HG02981 (cell line): ENCODE data around the gene FAM217B.

Experiments used
- ATAC-seq: cut with Tn5 transposase; IDR thresholded peaks from one replicate; pipeline ENCODE4 v1.9.1; 2021; ENCODE audit warnings: mild to moderate bottlenecking, moderate library complexity; ENCODE audit not compliant: unreplicated experiment

The FAM217B gene

GRCh38 chr20:59940129-59940955, at the start of gene FAM217B, which contains the start of gene PPP1R3D:
Gene FAM217B (plus strand): TSS chr20:59940389. CDS start chr20:59943944, 3,555 bp downstream.
Gene PPP1R3D (minus strand): TSS chr20:59940305. CDS start chr20:59939931, 374 bp downstream.
- ATAC-seq: peak; percentile 90

- ATAC-seq: no peak
Measured at GRCh38 chr20:59891581-59891980, 48.6 kb upstream of the FAM217B start.

GRCh38 chr20:59895908-59896307, 44.3 kb upstream of the FAM217B start:
- no peak for ATAC-seq

GRCh38 chr20:59902470-59902869, 37.7 kb upstream of the FAM217B start:
- no peak for ATAC-seq

- no peak for ATAC-seq
Measured at GRCh38 chr20:59903621-59904020, 36.6 kb upstream of the FAM217B start.

GRCh38 chr20:59908855-59909254, 31.3 kb upstream of the FAM217B start:
- ATAC-seq: no peak

- ATAC-seq: no peak
Measured at GRCh38 chr20:59911041-59911440, 29.1 kb upstream of the FAM217B start.

- no peak for ATAC-seq
Measured at GRCh38 chr20:59912609-59913008, 27.6 kb upstream of the FAM217B start.

GRCh38 chr20:59920944-59921343, 19.2 kb upstream of the FAM217B start:
- ATAC-seq: no peak

GRCh38 chr20:59923514-59923913, 16.7 kb upstream of the FAM217B start:
- no peak for ATAC-seq

- ATAC-seq: no peak
Measured at GRCh38 chr20:59925359-59925758, 14.8 kb upstream of the FAM217B start.

GRCh38 chr20:59925899-59926298, 14.3 kb upstream of the FAM217B start:
- ATAC-seq: no peak

GRCh38 chr20:59931511-59932312, 8.5 kb upstream of the FAM217B start:
- no peak for ATAC-seq

- no peak for ATAC-seq
Measured at GRCh38 chr20:59932616-59933295, 7.4 kb upstream of the FAM217B start.

GRCh38 chr20:59933296-59933848, 6.8 kb upstream of the FAM217B start, which contains the start of gene SYCP2:
Gene SYCP2 (minus strand): TSS chr20:59933637. CDS start chr20:59922413, 11,224 bp downstream.
- ATAC-seq: peak; percentile 27

GRCh38 chr20:59933849-59934585, 6.2 kb upstream of the FAM217B start:
- peak; percentile 91 for ATAC-seq

GRCh38 chr20:59935457-59936185, 4.6 kb upstream of the FAM217B start:
- ATAC-seq: no peak

- ATAC-seq: no peak
Measured at GRCh38 chr20:59936409-59936808, 3.8 kb upstream of the FAM217B start.

- ATAC-seq: no peak
Measured at GRCh38 chr20:59937150-59937549, 3.0 kb upstream of the FAM217B start.
